Measurements from ENCODE around the gene ADGRB3.

The ADGRB3 gene

DNA sequence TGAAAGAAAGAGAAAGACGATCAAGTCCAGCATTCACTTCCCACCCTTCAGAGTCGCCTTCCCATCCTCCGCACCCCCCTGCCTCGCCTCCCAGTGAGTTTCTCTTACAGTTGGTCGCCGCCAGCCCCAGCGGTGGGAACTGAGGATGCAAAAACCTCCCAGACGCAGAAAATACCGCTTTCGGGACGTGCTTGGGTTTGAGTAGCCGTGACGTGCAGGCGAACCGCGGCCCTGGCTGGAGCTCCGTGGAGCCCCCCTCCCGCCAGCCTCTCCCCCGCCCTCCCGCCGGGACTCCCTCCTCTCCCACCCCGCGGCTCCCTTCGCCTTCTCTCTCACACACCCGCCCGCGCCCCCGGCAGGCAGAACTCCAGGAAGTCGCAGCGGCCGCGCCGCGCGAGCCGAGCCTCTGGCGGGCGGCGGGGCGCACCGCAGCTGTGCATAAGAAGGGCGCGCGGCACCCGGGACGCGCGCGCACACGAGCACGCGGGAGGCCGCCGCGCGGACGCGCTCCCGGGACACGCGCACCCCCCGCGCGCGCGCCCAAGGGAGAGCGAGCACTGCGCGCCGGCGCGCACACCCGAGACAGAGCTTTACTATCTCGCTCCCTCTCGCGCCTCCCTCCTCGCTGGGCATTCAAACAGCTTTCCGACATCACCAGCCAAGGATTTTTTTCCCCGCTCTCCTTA is at the start of gene ADGRB3:
TSS of gene ADGRB3 (plus strand) at position 557 of the 686 bp plus-strand sequence. CDS start 3,394 bp downstream, outside the sequence.
- no peaks in the 10 kb centered on the region for H3K36me3 ChIP-seq
- H3K4me3 ChIP-seq (ENCODE audit: low read depth in 1 of 2, low read length in 1 of 2) = peak within 1 kb of the TSS; percentile 12 to 29
- no peak within 1 kb of the TSS for H3K27ac ChIP-seq
- no peaks in the 10 kb centered on the region for H3K9me3 ChIP-seq
- H3K27me3 ChIP-seq = peaks cover 97% of the 10 kb centered on the region
- H3K4me1 ChIP-seq (ENCODE audit: control insufficient read depth in 1 of 2, insufficient read depth in 1 of 2, low read depth in 1 of 2, low read length in 1 of 2) = peaks cover 12 to 22% of the 10 kb centered on the region in 2 experiments
- TF ChIP-seq CTCF (IDR thresholded peaks at IDR 0.05) = no peak

GRCh38 chr6:68593558-68593957 is 41.5 kb upstream of the ADGRB3 start:
- TF ChIP-seq CTCF (IDR thresholded peaks at IDR 0.05) = no peak
- no peaks in the 10 kb centered on the region for H3K9me3 ChIP-seq

DNA sequence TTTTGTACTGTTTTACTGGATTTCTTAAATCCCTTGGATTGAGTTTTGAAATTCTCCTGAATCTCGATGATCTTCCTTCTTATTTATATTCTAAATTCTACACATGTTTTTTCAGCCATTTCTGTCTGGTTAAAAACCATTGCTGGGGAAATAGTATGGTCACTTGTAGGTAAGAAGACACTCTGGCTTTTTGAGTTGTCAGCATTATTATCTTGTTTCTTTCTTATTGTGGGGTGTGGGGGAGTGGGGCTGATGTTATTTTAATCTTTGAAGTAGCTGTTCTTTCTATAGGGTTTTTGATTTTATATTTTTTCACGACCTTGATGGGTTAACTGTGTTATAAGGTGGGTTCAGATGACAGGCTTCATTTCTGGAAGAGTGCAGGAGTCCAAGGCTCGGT is 37.4 kb upstream of the ADGRB3 start:
- TF ChIP-seq CTCF (IDR thresholded peaks at IDR 0.05) = no peak
- Histone ChIP-seq H3K9me3 (no peaks in the 10 kb centered on the region), H3K27me3 (no peaks in the 10 kb centered on the region), H3K4me1 (ENCODE audit: control insufficient read depth in 1 of 2, insufficient read depth in 1 of 2, low read depth in 1 of 2, low read length in 1 of 2) (no peaks in the 10 kb centered on the region), H3K27ac (no peak overlapping the region), H3K4me3 (ENCODE audit: low read depth in 1 of 2, low read length in 1 of 2) (no peak overlapping the region), H3K36me3 (no peaks in the 10 kb centered on the region)

More at GRCh38 chr6:68593558-68593957, 41.5 kb upstream of the ADGRB3 start:
- Histone ChIP-seq H3K36me3 (no peaks in the 10 kb centered on the region), H3K27me3 (no peaks in the 10 kb centered on the region), H3K27ac (no peak overlapping the region), H3K4me1 (ENCODE audit: control insufficient read depth in 1 of 2, insufficient read depth in 1 of 2, low read depth in 1 of 2, low read length in 1 of 2) (no peaks in the 10 kb centered on the region), H3K4me3 (ENCODE audit: low read depth in 1 of 2, low read length in 1 of 2) (no peak overlapping the region)

GRCh38 chr6:68615938-68616337 is 19.1 kb upstream of the ADGRB3 start:
- no peak overlapping the region for H3K4me3 ChIP-seq (ENCODE audit: low read depth in 1 of 2, low read length in 1 of 2)
- H3K4me1 ChIP-seq (ENCODE audit: control insufficient read depth in 1 of 2, insufficient read depth in 1 of 2, low read depth in 1 of 2, low read length in 1 of 2) = peaks cover 0 to 8% of the 10 kb centered on the region in 2 experiments
- no peaks in the 10 kb centered on the region for H3K27me3 ChIP-seq
- no peak overlapping the region for H3K27ac ChIP-seq
- no peaks in the 10 kb centered on the region for H3K36me3 ChIP-seq
- TF ChIP-seq CTCF (IDR thresholded peaks at IDR 0.05) = no peak
- no peaks in the 10 kb centered on the region for H3K9me3 ChIP-seq

DNA sequence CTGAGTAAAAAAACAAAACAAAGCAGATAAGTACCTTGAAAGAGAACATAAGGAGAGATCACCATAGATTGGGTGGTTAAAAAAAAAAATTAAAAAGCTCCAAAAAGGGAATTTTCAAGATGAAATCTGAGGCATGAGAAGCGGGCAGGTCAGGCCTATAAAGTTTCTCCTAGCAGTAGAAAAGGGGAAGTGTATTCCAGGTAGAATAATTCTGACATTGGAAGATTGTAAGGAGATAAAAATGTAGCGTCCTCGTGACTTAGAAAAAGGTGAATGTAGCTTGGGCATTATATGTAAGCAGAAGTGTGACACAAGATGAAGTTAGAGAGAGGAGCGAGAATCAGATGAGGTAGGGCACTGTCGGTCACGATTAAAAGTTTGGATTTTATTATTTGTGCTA is 9.1 kb upstream of the ADGRB3 start:
- no peak overlapping the region for H3K27ac ChIP-seq
- H3K36me3 ChIP-seq = no peaks in the 10 kb centered on the region
- no peak overlapping the region for H3K4me3 ChIP-seq (ENCODE audit: low read depth in 1 of 2, low read length in 1 of 2)
- peaks cover 10% of the 10 kb centered on the region for H3K27me3 ChIP-seq
- H3K4me1 ChIP-seq (ENCODE audit: control insufficient read depth in 1 of 2, insufficient read depth in 1 of 2, low read depth in 1 of 2, low read length in 1 of 2) = no peaks in the 10 kb centered on the region
- TF ChIP-seq CTCF (IDR thresholded peaks at IDR 0.05) = no peak
- H3K9me3 ChIP-seq = no peaks in the 10 kb centered on the region

All from neutrophil (primary cell).